Neural crest cell (in vitro differentiated cells): ENCODE results near the gene ZNF613. TPM values are rescaled to one million over a fixed set of nuclear protein-coding genes. Genes with fewer than 3 reads are reported as not detected.

ENCODE experiments used
- DNase-seq: peaks from one replicate; pipeline ENCODE4 v3.0.0; 2021; ENCODE audit warnings: low read depth, mixed read lengths, low spot score
- H3K27ac Mint-ChIP-seq: one replicate; pipeline ENCODE4 v1.8.0; 2021; ENCODE audit warnings: mild to moderate bottlenecking, mixed read lengths; ENCODE audit not compliant: unreplicated experiment
- H3K27me3 Mint-ChIP-seq: 2 replicates; pipeline ENCODE4 v1.8.0; 2021; ENCODE audit warnings: low read depth, mild to moderate bottlenecking, mixed read lengths
- H3K36me3 Mint-ChIP-seq: 2 replicates; pipeline ENCODE4 v1.8.0; 2021; ENCODE audit warnings: low read depth, mild to moderate bottlenecking, mixed read lengths
- H3K4me1 Mint-ChIP-seq: 2 replicates; pipeline ENCODE4 v1.8.0; 2021; ENCODE audit warnings: mixed read lengths
- H3K4me3 Mint-ChIP-seq: one replicate; pipeline ENCODE4 v1.8.0; 2021; ENCODE audit warnings: mild to moderate bottlenecking, mixed read lengths
- H3K9me3 Mint-ChIP-seq: 2 replicates; pipeline ENCODE4 v1.8.0; 2021; ENCODE audit warnings: mixed read lengths
- total RNA-seq: library from RNA; stranded (reverse); gene quantifications from 2 replicates; pipeline ENCODE4 v1.2.1, GENCODE V29; 2021
- TF ChIP-seq, protein P1 (sequence below): fragments of 200-600 bp; sonication (generic); conservative IDR thresholded peaks from 2 replicates; pipeline ENCODE4 v1.5.0; 2021; ENCODE audit warnings: antibody characterized with exemption, mild to moderate bottlenecking

Gene ZNF613
- total RNA-seq, 1 donor from 2014 or later, result 6.3 TPM

DNA sequence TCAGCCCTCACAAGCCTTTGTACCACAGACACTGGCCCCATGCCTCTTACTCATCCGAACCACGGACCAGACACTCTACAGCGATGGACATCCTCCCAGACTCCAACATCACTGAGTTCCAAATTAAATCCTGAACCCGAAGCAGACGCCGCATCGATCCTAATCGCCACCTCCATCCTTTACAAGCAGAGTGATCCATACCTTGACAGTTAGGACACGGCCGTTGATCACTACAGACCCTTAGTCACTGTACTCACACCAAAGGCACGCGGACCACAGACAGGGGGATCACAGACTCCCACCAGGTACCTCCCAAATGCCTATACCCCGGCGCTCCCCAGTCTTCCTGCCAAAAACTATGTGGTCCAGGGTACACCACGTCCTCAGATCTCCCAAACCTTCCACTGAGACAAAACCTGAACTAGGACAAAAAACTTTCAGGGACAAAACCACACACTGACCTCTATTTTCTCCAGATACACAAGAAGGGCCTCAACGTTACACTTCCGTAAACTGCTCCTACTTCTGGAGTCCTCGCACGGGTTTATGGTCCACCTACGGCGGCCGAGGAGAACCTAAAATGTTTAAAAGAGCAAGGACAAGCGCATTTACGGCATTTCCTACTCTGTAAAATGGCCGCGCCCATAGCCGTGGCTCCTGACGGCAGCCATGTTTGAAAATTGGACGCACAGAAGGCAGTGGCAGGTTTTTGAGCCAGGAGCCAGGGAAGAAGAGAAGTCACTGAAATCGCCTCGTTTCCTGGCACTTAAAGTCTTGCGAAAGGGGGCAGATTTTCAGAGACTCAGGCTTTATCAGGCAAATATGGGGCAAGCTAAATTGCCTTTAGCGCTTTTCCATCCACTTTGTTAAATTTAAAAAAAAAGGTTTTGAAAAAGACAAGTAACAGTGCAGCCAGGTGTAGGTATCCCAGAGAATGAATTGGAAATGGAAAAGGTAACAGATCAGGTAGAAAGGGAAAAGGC is 59.3 kb downstream of the ZNF613 start, which contains the start of gene ZNF350:
TSS of gene ZNF350 (minus strand) at position 532 of the 983 bp plus-strand sequence. CDS start 12,480 bp downstream, outside the sequence.
- Mint-ChIP-seq H3K27ac (peak within 1 kb of the TSS; percentile 85), H3K36me3 (peaks cover 40% of the 10 kb centered on the region), H3K4me3 (peak within 1 kb of the TSS; percentile 95), H3K27me3 (no peaks in the 10 kb centered on the region), H3K4me1 (peaks cover 7% of the 10 kb centered on the region), H3K9me3 (peaks cover 25% of the 10 kb centered on the region)
- peak; percentile 75 for DNase-seq
- TF ChIP-seq, protein P1, sequence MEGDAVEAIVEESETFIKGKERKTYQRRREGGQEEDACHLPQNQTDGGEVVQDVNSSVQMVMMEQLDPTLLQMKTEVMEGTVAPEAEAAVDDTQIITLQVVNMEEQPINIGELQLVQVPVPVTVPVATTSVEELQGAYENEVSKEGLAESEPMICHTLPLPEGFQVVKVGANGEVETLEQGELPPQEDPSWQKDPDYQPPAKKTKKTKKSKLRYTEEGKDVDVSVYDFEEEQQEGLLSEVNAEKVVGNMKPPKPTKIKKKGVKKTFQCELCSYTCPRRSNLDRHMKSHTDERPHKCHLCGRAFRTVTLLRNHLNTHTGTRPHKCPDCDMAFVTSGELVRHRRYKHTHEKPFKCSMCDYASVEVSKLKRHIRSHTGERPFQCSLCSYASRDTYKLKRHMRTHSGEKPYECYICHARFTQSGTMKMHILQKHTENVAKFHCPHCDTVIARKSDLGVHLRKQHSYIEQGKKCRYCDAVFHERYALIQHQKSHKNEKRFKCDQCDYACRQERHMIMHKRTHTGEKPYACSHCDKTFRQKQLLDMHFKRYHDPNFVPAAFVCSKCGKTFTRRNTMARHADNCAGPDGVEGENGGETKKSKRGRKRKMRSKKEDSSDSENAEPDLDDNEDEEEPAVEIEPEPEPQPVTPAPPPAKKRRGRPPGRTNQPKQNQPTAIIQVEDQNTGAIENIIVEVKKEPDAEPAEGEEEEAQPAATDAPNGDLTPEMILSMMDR, result no peak

DNA sequence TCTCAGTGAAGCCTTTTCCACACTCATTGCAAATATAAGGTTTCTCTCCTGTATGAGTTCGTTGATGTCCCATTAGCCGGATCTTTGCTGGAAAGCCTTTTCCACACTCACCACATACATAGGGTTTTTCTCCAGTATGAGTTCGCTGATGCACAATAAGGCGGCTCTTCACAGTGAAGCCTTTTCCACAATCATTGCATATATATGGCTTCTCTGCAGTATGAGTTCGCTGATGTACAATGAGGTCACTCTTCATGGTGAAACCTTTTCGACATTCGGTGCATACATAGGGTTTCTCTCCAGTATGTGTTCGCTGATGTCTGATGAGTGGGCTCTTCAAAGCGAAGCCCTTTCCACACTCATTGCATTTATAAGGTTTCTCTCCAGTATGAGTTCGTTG is 66.2 kb downstream of the ZNF613 start:
- DNase-seq, result no peak
- no peak overlapping the region for H3K4me3 Mint-ChIP-seq
- TF ChIP-seq, protein P1, result no peak
- no peaks in the 10 kb centered on the region for H3K4me1 Mint-ChIP-seq
- peaks cover 83% of the 10 kb centered on the region for H3K36me3 Mint-ChIP-seq
- peaks cover 50% of the 10 kb centered on the region for H3K9me3 Mint-ChIP-seq
- H3K27me3 Mint-ChIP-seq, result no peaks in the 10 kb centered on the region
- H3K27ac Mint-ChIP-seq, result no peak overlapping the region

DNA sequence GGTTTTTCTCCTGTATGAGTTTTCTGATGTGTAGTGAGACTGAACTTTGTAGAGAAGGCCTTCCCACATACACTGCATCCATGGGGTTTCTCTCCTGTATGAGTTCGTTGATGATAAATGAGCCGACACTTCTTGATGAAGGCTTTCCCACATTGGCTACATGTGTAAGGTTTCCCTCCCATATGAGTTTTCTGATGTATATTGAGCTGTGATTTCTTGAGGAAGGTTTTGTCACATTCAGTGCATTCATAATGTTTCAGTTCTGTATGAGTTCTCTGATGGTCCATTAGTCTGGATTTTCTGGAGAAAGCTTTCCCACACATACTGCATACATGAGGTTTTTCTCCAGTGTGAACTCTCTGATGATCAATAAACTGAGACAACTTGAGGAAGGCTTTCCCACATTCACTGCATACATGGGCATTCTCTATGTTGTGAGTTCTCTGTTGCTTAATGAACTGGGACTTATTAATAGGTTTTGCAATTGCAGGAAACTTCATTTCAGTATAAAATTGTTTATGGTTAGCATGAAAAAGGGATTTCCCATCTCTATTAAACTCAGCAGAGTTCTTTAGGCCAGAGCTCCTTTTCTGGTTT is 66.9 kb downstream of the ZNF613 start:
- Mint-ChIP-seq H3K27me3 (no peaks in the 10 kb centered on the region), H3K36me3 (peaks cover 86% of the 10 kb centered on the region), H3K4me3 (no peak overlapping the region), H3K9me3 (peaks cover 43% of the 10 kb centered on the region), H3K4me1 (no peaks in the 10 kb centered on the region), H3K27ac (no peak overlapping the region)
- DNase-seq, result no peak
- TF ChIP-seq, protein P1, result no peak

Other genes starting within 250 kb of the ZNF613 start
- 3.0 and 4.2 TPM in 2 replicates for gene SPACA6, start 234.1 kb upstream of the ZNF613 start, total RNA-seq
- gene HAS1, start 203.5 kb upstream of the ZNF613 start, total RNA-seq, result not detected in 2 replicates
- not detected in 2 replicates for gene FPR1, start 175.6 kb upstream of the ZNF613 start, total RNA-seq
- not detected in 2 replicates for gene FPR2, start 166.3 kb upstream of the ZNF613 start, total RNA-seq
- not detected in 2 replicates for gene FPR3, start 132.3 kb upstream of the ZNF613 start, total RNA-seq
- gene ZNF577, start 39.5 kb upstream of the ZNF613 start, total RNA-seq, result 15.7 and 20.4 TPM in 2 replicates
- 33.7 TPM in 2 replicates for gene ZNF649, start 22.5 kb upstream of the ZNF613 start, total RNA-seq
- 6.5 and 6.9 TPM in 2 replicates for gene ZNF350, start 59.4 kb downstream of the ZNF613 start, total RNA-seq
- 11.0 and 11.2 TPM in 2 replicates for gene ZNF615, start 80.7 kb downstream of the ZNF613 start, total RNA-seq
- gene ZNF614, start 100.9 kb downstream of the ZNF613 start, total RNA-seq, result 11.5 and 12.5 TPM in 2 replicates
- 19.9 and 22.5 TPM in 2 replicates for gene ZNF432, start 121.4 kb downstream of the ZNF613 start, total RNA-seq
- 14.3 and 16.4 TPM in 2 replicates for gene ZNF841, start 168.3 kb downstream of the ZNF613 start, total RNA-seq
- gene ZNF616, start 212.5 kb downstream of the ZNF613 start, total RNA-seq, result 18.9 and 25.2 TPM in 2 replicates
- gene ZNF836, start 244.1 kb downstream of the ZNF613 start, total RNA-seq, result 11.6 and 11.9 TPM in 2 replicates